Measurements from ENCODE around the gene CDK9. TPM values are rescaled to one million over a fixed set of nuclear protein-coding genes. Genes with fewer than 3 reads are reported as not detected.

Gene CDK9
- polyA plus RNA-seq, 3 donors, result 24.9 to 139 (median 26.4) TPM

DNA sequence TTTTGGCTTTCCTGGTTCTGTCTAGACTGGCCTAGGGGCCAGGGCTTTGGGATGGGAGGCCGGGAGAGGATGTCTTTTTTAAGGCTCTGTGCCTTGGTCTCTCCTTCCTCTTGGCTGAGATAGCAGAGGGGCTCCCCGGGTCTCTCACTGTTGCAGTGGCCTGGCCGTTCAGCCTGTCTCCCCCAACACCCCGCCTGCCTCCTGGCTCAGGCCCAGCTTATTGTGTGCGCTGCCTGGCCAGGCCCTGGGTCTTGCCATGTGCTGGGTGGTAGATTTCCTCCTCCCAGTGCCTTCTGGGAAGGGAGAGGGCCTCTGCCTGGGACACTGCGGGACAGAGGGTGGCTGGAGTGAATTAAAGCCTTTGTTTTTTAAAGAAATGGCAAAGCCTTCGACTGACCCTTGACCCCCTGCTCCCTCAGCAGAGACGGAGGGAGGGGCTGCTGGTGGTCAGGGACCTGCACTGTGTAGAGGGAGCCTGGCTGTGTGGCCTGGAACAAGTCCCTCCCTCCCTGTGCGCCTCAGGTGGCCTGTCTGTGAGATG is 27.9 kb downstream of the CDK9 start:
- no peaks in the 10 kb centered on the region for H3K9me3 ChIP-seq (replicated peaks in 1 of 2; ENCODE audit: control insufficient read depth in 1 of 2, insufficient read depth in 1 of 2, low read length in 2 of 2)
- H2AFZ ChIP-seq (ENCODE audit: insufficient read depth, low read depth, low read length, poor library complexity, severe bottlenecking), result no peak overlapping the region
- H3K27ac ChIP-seq (ENCODE audit: low read depth in 1 of 2, low read length in 2 of 2), result peak overlapping the region in 1 of 2 donors; percentile 14
- H3K27me3 Mint-ChIP-seq (ENCODE audit: low read depth in 3 of 3), result peaks cover 0 to 4% (median 1%) of the 10 kb centered on the region in 3 donors
- H4K20me1 ChIP-seq (ENCODE audit: insufficient read depth, low read length), result no peaks in the 10 kb centered on the region
- intact Hi-C loops (cut with micrococcal nuclease), result no loop called here
- peaks cover 3% of the 10 kb centered on the region for H3K4me1 Mint-ChIP-seq
- no peak overlapping the region for H3K9ac ChIP-seq (ENCODE audit: insufficient read depth, low read length, poor library complexity, severe bottlenecking)
- no peaks in the 10 kb centered on the region for H3K27me3 ChIP-seq (ENCODE audit: control insufficient read depth in 2 of 2, insufficient read depth in 2 of 2, low read length in 2 of 2)
- no peak for DNase-seq
- no peaks in the 10 kb centered on the region for H3K9me3 Mint-ChIP-seq
- H3K4me3 Mint-ChIP-seq, result no peak overlapping the region
- H3K79me2 ChIP-seq (ENCODE audit: insufficient read depth, low read length), result no peaks in the 10 kb centered on the region
- peaks cover 67 to 80% of the 10 kb centered on the region in 2 donors for H3K36me3 ChIP-seq (replicated peaks in 1 of 2; ENCODE audit: control insufficient read depth in 1 of 2, insufficient read depth in 2 of 2, low read length in 2 of 2)
- H3K4me1 ChIP-seq (ENCODE audit: control insufficient read depth in 1 of 2, insufficient read depth in 2 of 2, low read length in 2 of 2), result no peaks in the 10 kb centered on the region
- no peak overlapping the region for H3K4me2 ChIP-seq (replicated peaks; ENCODE audit: extremely low read depth, low read length, poor library complexity, severe bottlenecking)
- WGBS (ENCODE audit: insufficient coverage), result 100% methylated on average over 3 of the region's 9 CpGs
- peak overlapping the region in 1 of 7 donors; percentile 6 for H3K27ac Mint-ChIP-seq
- H3K4me3 ChIP-seq (replicated peaks in 1 of 3; ENCODE audit: low read depth in 2 of 3, low read length in 3 of 3), result no peak overlapping the region
- peaks cover 56 to 71% of the 10 kb centered on the region in 2 donors for H3K36me3 Mint-ChIP-seq
- TF ChIP-seq, protein P1, sequence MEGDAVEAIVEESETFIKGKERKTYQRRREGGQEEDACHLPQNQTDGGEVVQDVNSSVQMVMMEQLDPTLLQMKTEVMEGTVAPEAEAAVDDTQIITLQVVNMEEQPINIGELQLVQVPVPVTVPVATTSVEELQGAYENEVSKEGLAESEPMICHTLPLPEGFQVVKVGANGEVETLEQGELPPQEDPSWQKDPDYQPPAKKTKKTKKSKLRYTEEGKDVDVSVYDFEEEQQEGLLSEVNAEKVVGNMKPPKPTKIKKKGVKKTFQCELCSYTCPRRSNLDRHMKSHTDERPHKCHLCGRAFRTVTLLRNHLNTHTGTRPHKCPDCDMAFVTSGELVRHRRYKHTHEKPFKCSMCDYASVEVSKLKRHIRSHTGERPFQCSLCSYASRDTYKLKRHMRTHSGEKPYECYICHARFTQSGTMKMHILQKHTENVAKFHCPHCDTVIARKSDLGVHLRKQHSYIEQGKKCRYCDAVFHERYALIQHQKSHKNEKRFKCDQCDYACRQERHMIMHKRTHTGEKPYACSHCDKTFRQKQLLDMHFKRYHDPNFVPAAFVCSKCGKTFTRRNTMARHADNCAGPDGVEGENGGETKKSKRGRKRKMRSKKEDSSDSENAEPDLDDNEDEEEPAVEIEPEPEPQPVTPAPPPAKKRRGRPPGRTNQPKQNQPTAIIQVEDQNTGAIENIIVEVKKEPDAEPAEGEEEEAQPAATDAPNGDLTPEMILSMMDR (IDR thresholded peaks at IDR 0.05), result no peak

DNA sequence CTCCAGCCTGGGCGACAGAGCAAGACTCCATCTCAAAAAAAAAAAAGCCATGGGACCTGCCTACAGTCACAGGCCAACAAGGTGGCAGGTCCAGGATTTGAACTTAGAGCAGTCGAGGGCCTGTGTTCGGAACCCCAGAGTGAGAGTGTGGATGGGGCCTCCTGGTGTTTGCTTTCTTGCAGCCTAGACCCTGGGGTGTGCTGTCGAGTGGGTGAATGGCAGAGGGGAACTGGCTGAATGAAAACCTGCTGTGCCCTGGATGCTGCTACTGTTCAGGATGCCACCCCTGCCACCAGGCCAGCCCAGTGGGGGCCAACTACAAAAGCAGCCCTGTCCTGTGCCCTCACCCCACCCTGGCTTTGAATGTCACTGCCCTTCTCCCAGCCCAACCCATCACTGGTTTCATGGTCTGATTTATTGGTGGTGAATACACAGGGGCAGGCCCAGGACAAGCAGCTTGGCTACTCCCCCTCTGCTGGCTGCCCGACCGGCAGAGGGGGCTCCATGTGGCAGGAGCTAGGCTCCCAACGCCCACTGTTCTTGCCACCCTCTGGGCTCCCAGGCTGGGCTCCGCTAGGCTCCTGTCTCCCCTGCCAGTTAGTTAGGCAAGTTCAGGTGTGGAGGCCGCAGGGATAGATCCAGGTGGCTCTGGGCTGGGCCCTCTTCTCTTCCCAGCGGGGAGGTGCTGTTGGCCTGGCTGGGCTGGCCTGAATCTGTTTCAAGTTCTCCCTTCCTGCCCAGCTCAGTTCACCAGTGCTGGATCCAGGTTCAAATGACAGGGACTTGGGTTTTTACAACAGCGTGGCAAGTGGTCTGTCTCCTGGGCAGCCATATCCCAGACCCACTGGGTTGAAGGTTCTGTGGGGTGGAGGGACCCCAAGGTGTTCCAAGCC is 29.0 kb downstream of the CDK9 start:
- Histone ChIP-seq H3K79me2 (ENCODE audit: insufficient read depth, low read length) (no peaks in the 10 kb centered on the region), H4K20me1 (ENCODE audit: insufficient read depth, low read length) (no peaks in the 10 kb centered on the region), H3K4me2 (replicated peaks; ENCODE audit: extremely low read depth, low read length, poor library complexity, severe bottlenecking) (no peak overlapping the region), H2AFZ (ENCODE audit: insufficient read depth, low read depth, low read length, poor library complexity, severe bottlenecking) (no peak overlapping the region), H3K36me3 (replicated peaks in 1 of 2; ENCODE audit: control insufficient read depth in 1 of 2, insufficient read depth in 2 of 2, low read length in 2 of 2) (peaks cover 70 to 80% of the 10 kb centered on the region in 2 donors), H3K9ac (ENCODE audit: insufficient read depth, low read length, poor library complexity, severe bottlenecking) (no peak overlapping the region), H3K4me1 (ENCODE audit: control insufficient read depth in 1 of 2, insufficient read depth in 2 of 2, low read length in 2 of 2) (no peaks in the 10 kb centered on the region), H3K4me3 (replicated peaks in 1 of 3; ENCODE audit: low read depth in 2 of 3, low read length in 3 of 3) (no peak overlapping the region), H3K9me3 (replicated peaks in 1 of 2; ENCODE audit: control insufficient read depth in 1 of 2, insufficient read depth in 1 of 2, low read length in 2 of 2) (no peaks in the 10 kb centered on the region), H3K27me3 (ENCODE audit: control insufficient read depth in 2 of 2, insufficient read depth in 2 of 2, low read length in 2 of 2) (no peaks in the 10 kb centered on the region), H3K27ac (ENCODE audit: low read depth in 1 of 2, low read length in 2 of 2) (no peak overlapping the region)
- Mint-ChIP-seq H3K27me3 (ENCODE audit: low read depth in 3 of 3) (peaks cover 0 to 4% (median 1%) of the 10 kb centered on the region in 3 donors), H3K36me3 (peaks cover 52 to 72% of the 10 kb centered on the region in 2 donors), H3K4me3 (no peak overlapping the region), H3K27ac (peak overlapping the region in 5 of 7 donors; percentile 32 to 72 (median 51)), H3K4me1 (no peaks in the 10 kb centered on the region), H3K9me3 (no peaks in the 10 kb centered on the region)
- TF ChIP-seq, protein P1 (IDR thresholded peaks at IDR 0.05), result no peak
- no peak for DNase-seq
- intact Hi-C loops (cut with micrococcal nuclease), result no loop called here
- 94% methylated on average over 11 of the region's 11 CpGs for WGBS (ENCODE audit: insufficient coverage)
